HPDE6-E6E7 (cell line): Measurements from ENCODE around the gene RAD51B.

Experiments
- DNase-seq: peaks from one replicate; pipeline ENCODE4 v3.0.0; 2011; ENCODE audit warnings: missing footprints; ENCODE audit errors: extremely low spot score

Gene RAD51B

GRCh38 chr14:68325267-68325807 lies 505.8 kb downstream of the RAD51B start:
- DNase-seq, result no peak

GRCh38 chr14:68327231-68327630 lies 507.7 kb downstream of the RAD51B start:
- no peak for DNase-seq

DNA sequence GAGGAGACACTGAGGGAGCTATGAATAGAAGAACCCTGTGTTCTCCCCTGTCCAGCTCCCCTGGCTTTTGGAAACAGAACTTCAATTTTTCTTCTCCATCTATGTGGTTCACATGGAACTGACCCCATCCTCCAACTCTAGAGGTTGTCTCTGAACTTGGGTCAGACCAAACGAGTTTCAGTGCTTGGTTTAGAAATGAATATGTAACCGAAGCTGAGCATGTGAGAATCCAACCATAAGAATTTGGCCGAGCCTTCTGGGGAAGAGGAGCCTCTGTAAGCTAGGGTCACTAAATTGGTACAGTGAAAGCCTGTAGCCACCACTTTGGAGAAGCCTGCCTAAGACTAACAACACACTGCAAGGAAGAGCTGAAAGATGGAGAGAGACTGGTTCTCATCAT lies 508.9 kb downstream of the RAD51B start:
- DNase-seq, result no peak

DNA sequence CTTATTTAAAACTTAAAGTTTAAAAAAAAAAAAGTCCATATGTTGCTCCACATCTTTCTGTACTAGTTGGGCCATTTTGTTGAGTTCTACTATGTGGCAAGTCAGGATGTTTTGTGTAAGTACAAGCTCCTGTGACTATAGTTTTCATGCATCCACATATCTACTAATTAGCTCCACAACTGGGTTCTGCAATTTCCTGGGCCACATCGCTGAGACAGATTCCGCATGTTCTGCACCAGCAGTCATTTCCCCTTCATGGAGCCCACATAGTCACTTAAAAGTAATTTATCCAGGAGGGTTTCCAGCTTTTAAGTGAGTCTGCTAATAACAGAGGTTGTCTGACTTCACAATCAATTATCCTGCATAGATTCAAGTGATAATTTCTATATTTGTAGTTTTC lies 511.8 kb downstream of the RAD51B start:
- DNase-seq, result no peak

- DNase-seq, result no peak
Observed at GRCh38 chr14:68331991-68332390, 512.4 kb downstream of the RAD51B start.

GRCh38 chr14:68333262-68333661 lies 513.7 kb downstream of the RAD51B start:
- no peak for DNase-seq

DNA sequence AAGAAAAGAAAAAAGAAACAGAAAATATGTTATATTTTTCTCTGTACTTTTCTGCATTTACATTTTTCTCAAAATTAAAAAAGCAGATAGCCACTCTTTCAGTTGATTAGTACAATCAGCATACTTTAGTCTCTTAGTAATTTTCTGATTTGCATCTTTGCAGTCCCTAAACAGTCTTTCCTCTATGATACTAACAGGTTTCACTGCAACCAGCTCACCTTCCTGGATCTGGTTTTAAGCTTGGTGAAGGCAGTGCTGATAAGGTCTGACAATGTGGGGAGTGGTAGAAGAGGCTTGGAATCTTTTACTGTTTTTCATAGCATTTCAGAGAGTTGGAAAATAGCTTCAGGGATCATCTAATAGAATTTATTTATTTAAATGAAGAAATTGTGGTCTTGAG lies 515.7 kb downstream of the RAD51B start:
- no peak for DNase-seq

- DNase-seq, result no peak
Observed at GRCh38 chr14:68336165-68336564, 516.6 kb downstream of the RAD51B start.

- DNase-seq, result no peak
Observed at GRCh38 chr14:68337279-68337678, 517.7 kb downstream of the RAD51B start.

- DNase-seq, result no peak
Observed at GRCh38 chr14:68340262-68340661, 520.7 kb downstream of the RAD51B start.

DNA sequence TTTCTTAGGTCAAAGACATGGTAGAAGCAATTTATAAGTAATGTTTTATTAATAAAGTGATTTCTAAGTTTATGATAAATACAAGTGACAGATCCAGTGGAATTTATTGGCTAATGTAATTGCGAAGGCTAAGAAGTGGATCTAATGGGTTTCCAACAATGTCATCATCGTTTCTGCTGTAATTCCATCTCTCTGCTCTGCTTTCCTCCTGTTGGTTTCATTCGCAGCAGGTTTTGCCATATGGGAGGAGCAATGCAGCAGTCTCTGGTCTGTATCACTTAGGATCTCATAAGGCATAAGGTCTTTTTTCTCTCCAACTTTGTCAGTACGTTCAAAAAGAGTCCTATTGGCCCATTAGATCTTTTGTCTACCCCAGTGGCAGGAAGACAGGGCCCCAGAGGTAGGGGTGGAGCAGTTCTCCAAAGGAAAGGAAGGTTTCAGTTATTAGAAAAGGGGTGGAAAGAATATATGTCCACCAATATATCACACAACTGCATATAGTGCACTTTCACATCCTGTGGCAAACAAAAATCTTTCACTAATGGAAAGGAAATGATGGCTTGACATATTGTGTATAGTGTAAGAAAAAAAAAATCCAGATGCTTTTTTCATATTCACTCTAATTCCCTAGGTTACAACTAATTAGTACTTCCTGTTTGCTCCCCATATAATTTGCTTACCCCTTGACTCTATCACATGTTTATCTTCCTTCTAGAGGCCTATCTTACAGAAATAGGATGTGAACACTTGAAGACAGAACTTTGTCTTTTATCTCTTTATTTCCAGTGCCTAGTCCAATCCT lies 522.0 kb downstream of the RAD51B start:
- no peak for DNase-seq

DNA sequence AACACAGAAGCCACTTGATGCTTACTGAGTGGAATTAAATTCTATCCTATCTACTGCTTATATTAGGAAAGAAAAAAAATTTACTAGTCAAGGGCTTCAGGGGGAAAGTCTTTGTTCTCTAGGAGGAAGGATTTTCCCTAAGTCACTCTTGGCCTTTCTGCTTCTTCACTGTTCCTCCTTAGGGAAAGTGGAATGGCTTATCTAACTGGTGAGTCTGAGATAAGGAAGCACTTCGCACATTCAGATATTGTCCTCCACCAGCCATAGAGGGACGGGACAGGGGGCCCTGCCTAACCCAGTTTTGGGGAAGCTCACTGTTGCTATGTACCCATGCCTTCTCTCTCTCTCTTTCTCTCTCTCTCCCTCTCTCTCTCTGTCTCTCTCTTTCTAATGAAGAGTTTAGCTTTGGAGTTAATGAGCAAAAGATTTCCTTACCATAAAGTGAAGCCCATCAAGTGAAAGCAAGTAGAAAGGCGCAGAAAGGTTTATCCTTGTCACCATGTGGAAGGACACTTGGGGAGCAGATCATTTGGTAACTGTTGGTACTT lies 522.7 kb downstream of the RAD51B start:
- DNase-seq, result no peak

DNA sequence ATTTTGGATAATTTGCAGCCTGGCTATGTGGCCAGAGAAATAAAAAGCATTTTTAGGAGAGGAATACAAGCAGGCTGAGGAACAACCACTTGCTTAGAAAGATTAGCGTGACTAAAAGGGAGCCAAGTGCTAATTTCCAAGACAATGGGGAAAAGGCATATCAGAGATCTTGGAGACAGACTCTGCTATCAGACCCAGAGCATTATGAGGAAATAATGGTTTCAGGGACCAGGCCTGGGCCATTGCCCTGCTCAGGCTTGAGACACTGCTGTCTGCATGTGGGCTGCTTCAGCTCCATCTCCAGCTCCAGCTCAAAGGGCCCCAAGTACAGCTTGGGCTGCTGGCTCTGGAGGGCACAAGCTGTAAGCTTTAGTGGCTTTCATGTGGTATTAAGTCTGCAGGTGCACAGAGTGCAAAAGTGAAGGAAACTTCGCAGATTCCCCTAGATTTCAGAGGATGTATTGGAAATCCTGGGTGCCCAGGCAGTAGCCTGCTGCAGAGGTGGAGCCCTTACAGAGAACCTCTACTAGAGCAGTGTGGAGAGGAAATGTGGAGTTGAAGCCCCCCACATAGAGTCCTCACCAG lies 524.0 kb downstream of the RAD51B start:
- no peak for DNase-seq

- DNase-seq, result no peak
Observed at GRCh38 chr14:68345738-68346137, 526.2 kb downstream of the RAD51B start.

- DNase-seq, result no peak
Observed at GRCh38 chr14:68346556-68347343, 527.2 kb downstream of the RAD51B start.

GRCh38 chr14:68349900-68350629 lies 530.5 kb downstream of the RAD51B start:
- no peak for DNase-seq

- DNase-seq, result no peak
Observed at GRCh38 chr14:68355415-68355814, 535.8 kb downstream of the RAD51B start.

- no peak for DNase-seq
Observed at GRCh38 chr14:68357777-68358176, 538.2 kb downstream of the RAD51B start.

- no peak for DNase-seq
Observed at GRCh38 chr14:68358500-68358899, 538.9 kb downstream of the RAD51B start.

DNA sequence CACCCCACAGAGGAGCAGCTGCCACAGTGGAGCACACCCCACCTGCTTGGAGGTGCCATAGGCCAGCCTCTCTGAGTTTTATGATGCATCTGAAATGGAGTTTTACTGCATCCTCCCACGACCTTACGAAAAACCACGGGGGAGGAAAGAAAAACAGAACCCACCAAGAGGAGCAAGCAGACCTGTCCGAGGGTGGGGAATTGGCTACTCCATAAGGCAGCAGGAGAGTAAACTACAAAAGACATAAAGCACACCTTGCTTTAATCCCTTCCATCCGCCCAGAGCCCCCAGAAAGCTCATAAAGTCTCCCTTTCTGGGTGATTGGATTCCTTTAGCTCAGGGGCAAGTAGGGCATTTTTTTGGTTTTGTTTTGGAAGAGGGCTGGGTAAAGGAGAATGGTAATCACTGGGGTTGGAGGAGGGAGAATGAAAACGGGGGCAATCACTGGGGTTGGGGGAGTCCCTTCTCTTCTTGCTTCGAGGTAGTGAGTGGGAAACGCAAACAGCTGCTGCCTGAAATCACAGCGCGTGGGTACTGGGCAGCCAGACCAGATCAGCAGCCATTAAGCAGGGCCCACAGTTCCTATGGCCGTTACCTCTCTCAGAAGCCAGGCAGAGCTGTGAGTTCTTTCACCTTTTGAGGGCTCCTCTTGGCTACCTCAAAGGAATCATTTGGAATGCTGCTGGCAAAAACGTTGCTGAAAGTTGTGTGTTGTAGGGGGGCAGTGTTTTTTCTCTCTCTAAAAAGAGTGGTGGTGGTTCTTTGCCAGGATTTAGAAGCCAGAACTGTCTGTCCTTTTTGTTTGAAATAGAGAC lies 539.6 kb downstream of the RAD51B start:
- DNase-seq, result no peak
